Stomach (tissue), 4 donors: ENCODE measurements around the gene RALGAPB.

Source experiments
- CTCF ChIP-seq, 7 experiments: fragments of 450-650 bp in 4 of 7; fragments of 200-600 bp in 3 of 7; sonication (generic) in 3 of 7; IDR thresholded peaks; one replicate each; pipeline ENCODE4 v1.5.1; 2016 to 2019; ENCODE audit warnings: antibody characterized with exemption in 7 of 7, control low read depth in 2 of 7, mild to moderate bottlenecking in 1 of 7
- POLR2AphosphoS5 ChIP-seq, 3 donors: sonication (generic); formaldehyde crosslinking; IDR thresholded peaks; one replicate each; pipeline ENCODE4 v1.6.1; 2016; ENCODE audit warnings: antibody characterized with exemption in 3 of 3

GRCh38 chr20:38554986-38555385 lies 82.3 kb downstream of the RALGAPB start:
- TF ChIP-seq POLR2AphosphoS5 (IDR thresholded peaks at IDR 0.05) (no peak), CTCF (IDR thresholded peaks at IDR 0.05) (no peak)
